VCaP (cell line): Measurements from ENCODE around the gene RBSN.

Source experiments
- H3K27ac ChIP-seq: fragments of 450-650 bp; 2 replicates; pipeline ENCODE4 v1.5.1; 2017
- CTCF ChIP-seq: fragments of 450-650 bp; conservative IDR thresholded peaks from 2 replicates; pipeline ENCODE4 v1.5.1; 2017; ENCODE audit warnings: mild to moderate bottlenecking, moderate library complexity

RBSN gene

DNA sequence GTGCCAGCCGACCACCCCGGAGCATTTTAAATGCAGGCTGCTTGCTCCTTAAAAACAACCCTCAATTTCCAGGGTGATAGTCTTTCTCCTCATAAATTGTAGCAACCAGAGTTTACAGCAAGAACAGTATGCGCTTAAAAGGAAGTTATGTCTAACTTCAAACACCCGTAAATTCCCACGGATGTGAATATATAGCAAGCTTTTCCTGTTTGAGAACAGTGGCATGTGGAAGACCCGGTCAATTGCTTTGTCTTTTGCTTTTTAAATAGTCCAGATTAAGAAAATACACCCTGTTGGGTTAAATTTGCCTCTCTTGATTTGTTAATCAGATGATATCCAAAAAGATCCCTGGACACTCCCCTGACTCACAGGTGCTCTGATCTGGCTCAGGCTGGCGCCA lies 54.6 kb downstream of the RBSN start:
- peak overlapping the region; percentile 75 for H3K27ac ChIP-seq
- TF ChIP-seq CTCF: no peak

DNA sequence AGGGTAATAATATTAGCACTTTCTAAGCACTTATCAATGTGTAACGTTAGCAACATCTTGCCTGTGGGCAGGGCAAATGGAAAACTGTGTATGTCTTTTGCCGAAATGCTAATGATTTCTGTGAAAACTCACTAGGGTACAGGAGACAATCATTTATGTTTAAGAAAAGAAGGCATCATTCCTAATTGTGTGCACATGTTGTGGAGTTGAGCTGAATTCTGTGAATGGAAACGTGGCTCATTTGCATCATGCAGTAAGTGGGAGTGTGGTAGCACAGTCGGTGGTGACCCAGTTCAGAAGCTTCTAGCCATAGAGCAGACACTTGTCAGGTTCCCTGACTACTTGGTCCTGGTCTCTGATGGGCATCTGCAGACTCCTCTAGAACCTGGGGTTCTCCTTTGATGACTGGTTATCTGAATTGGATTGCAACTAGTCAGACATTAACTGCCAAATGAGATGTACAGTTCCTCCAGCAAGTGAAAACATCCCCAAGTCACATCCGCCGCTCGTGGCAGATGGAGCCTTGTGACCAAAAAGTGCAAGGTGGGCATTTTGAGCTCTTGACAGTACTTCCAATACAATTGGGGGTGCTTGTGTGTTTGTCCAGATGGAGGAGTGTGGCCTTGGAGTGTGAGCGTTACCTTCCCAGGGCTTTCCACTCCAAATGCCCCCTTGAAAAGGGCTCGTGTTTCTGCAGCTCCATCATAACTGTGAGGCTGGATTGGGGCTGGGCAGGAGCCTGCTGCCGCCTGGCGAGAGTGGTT lies 55.4 kb downstream of the RBSN start:
- TF ChIP-seq CTCF: no peak
- peak overlapping the region; percentile 75 for H3K27ac ChIP-seq

DNA sequence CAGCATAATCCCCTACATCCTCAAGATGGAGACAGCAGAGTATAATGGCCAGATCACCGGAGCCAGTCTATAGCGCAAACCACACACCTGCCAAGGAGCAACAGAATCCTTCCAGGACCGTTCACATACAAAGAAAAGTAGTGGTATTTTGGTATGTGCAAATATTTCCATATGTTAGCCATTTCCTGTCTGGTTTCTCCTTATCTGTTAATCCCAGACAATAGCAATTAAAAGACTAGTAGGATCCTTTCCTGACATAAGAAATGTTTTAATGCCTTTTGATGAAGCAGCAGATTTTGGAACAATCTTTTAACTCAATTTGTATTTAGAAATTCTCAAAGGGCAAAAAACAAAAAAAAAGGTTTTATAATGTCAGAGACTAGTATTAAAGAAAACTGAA lies 56.0 kb downstream of the RBSN start:
- peak overlapping the region; percentile 75; the same call in 1 of the 2 replicates for H3K27ac ChIP-seq
- TF ChIP-seq CTCF: no peak

- peak overlapping the region; percentile 75; the same call in 1 of the 2 replicates for H3K27ac ChIP-seq
- no peak for TF ChIP-seq CTCF
Observed at GRCh38 chr3:15041950-15042349, 57.0 kb downstream of the RBSN start.

DNA sequence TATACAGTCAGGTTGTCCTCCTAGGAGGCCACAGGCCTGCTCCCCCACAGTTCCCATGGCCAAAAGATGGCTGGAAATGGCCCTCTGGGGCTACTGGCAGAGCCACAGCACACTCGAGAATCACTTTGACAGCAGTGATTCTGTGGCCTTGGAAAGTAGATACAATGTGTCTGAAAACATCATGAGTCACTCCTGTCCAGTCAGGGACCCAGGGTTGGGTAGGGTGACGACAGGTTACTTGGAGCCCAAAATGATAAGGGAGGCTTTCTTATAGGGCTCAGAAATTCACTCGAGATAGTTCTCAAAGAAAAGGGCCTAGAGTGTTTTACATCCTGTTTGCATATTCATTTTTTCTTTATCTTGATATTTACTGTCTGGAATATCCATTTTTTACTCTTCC lies 58.1 kb downstream of the RBSN start:
- TF ChIP-seq CTCF: no peak
- H3K27ac ChIP-seq: no peak overlapping the region; the same call in 1 of the 2 replicates

- H3K27ac ChIP-seq: peak overlapping the region; percentile 54
- TF ChIP-seq CTCF: no peak
Observed at GRCh38 chr3:15038306-15038705, 60.6 kb downstream of the RBSN start.

DNA sequence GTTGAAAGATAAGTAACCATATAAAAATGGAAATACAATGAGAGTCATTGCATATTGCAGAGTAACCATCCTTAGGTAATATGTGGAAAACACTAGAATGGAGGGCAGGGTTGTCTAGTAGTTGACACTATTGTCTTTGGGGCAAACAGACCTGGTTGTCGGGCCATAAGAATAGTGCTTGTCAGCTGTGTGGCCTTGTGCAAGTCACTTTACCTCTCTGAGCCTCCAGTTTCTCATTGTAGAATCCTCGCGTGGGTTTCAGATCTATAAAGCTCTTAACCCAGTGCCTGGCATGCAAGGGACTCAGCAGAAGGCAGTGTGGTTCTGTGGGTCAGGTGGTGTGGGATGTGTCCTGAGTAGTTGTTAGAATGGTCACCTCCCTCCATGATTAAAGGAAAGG lies 65.8 kb downstream of the RBSN start:
- no peak overlapping the region for H3K27ac ChIP-seq
- TF ChIP-seq CTCF: no peak
